HT1080 (cell line): Measurements from ENCODE around the gene FMN2. TPM values are rescaled to one million over a fixed set of nuclear protein-coding genes. Genes with fewer than 3 reads are reported as not detected.
"Not testable (repeated sequence)": the region's sequence is repeated elsewhere in the genome, so short reads cannot be mapped to it uniquely, and the experiment has no call there.

Experiments
- DNase-seq: peaks from one replicate; pipeline ENCODE4 v3.0.0-alpha.2; 2015; ENCODE audit warnings: low read depth
- total RNA-seq: library from RNA; depleted of rRNA; stranded (reverse); fragments of >200 nt; shearing (Covaris generic); gene quantifications from 2 replicates; pipeline ENCODE4 v1.2.3, GENCODE V29; 2014

FMN2 gene
- total RNA-seq, 1 experiment from 2014 or later: 1.3 TPM

DNA sequence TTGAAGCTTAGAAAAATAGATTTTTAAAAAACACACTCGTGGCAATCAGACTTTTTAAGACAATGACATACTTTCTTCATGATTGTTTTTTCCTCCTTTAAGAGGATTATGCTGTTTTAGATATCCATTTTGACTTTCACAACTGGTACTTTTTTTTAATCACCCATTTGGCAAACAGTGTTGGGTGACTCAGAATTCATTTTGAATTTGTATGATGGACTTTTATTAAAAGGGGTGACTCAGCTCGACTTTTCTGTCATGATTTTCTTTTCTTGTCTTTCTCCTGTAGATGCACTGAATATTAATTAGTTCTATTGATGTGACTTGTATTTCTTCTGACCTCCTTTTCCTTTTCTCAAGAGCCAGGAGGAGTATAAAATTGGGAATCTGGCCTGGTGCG, 44.7 kb downstream of the FMN2 start:
- peak; percentile 4 for DNase-seq

- no peak for DNase-seq
Observed at GRCh38 chr1:240138867-240139266, 47.2 kb downstream of the FMN2 start.

DNA sequence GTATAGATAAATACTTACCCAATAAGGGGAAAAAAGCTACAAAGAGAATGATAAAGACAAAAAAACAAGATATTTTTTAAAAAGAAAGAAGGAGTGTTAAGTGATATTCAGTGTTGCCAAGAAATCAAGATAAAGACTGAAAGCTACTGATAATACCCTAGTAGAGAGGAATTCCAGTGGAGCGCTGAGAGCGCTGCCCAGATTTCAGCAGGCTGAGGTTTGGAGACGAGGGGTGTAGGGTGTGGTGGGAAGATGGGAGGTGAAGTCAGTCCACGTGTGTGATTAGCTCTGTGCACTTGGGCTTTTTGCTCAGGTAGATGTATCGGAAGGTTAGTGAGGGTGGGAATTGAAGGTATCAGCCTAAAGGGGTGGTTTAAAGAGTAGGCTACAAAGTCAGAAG, 47.8 kb downstream of the FMN2 start:
- DNase-seq: no peak

DNA sequence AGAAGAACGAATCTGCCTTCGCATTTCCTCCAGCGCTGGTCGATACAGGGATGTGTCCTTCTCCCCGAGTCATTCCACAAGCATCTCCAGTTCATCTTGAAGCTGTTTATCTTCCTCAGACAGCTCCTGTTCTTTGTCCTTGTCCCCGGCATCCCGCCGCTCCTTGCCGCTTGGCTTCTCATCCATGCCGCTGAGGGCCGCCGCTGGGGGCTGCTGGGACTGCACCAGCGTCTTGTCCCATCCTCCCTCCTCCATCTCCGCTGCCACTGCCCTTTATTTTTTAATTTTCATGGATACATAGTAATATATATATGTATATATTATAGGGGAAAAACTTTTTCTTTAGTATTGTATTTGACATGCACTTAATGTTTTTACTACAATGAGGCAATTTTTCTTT, 53.4 kb downstream of the FMN2 start:
- DNase-seq: no peak

DNA sequence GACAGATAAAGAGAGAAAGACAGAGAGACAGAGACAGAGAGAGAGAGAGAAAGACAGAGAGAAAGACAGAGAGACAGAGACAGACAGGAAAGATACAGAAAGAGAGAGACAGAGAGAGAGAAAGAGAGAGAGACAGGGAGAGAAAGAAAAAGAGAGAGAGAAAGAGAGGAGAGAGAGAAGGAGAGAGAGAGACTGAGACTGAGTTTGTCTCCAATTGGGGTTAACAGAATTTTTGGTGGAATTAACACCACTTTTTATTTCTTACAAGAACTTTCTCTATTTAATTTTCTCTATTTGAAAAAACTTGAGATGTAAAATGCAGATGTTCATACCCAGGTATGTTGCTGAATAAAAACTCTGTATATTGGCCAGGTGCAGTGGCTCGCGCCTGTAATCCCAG, 56.6 kb downstream of the FMN2 start:
- DNase-seq: no peak

DNA sequence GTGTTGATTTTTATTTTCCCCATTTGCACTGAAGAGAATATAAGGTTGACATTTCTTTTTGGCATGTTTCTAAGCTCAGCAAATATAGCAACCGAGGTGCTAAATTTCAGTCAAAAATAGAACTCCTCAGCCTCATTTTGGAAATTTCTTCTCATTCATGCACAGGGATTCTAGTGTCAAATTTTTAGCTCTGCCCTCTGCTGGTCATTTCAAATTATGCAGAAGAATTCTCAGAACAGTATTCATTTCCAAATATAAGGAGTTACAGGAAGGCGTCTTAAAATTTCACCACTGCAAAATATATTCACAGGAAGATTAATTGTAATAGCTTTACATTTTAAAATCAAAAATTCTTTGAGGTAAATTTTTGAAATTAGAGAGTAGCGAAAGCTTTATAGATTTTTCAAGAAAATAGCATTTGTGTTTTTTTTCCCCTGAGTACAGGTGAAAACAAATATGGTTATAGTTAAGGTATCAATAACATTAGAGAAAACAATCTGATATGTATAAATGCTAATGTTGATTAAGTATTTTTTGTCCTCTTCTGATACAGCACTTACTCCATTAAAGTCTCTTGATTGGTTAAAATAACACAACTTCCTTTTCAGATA, 57.9 kb downstream of the FMN2 start:
- DNase-seq: peak; percentile 44

DNA sequence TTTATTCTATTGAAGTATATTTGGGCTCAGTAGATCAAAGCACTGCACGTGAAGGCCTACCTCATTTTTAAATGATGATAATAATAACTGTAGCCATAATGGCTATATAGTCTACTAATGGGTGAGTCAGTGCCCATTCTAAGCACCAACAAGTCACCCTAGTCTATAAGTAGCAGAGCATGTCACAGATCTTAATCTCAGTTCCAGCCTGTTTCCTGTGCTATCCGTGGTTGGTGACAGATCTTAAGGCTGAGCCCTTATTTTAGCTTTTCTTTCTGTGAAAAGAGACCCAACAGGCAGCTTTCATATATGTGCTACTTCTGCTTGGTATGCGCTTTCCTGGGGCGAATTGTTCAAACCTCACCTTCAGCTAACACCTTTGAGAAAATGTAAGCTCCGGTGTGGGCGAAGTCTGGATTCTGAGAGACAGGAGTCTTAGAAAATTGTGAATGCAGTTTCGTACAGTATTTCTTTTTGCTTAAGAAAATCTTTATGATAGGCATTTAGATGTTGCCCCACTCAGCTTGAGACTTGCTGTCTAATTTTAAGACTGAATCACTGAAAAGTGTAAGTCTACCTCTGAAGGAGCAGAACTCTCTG, 59.6 kb downstream of the FMN2 start:
- DNase-seq: no peak

DNA sequence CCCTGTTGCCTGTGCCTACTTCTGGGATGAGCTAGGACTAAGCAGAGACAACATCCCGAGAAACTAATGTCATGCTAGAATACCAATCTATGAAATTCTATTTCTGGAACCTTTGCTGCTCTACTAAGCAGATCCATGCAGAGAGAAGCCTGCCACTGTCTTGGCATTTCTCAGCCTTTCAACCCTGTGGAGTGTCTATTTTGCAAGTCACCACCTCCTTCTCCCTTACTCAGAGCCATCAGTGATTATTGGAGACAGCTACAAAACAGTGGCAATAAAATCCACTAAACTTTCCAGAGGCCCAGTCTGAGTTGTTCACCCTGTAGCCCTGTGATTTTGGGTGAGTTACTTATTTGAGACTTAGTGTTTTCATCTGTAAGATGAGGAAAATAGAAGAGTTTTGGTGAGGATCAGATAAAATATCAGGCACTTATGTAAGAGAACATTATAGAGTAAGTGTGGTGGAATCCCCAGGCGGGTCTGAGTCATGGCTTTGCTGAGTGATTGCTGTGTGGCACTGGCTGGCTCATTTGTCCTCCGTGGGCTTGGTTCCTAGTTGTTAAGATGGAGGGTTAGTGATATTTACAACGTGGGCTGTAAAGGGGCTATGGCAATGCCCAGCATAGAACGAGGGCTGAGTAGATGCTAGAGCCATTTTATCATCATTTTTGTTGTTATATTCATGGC, 61.1 kb downstream of the FMN2 start:
- peak; percentile 34 for DNase-seq

DNA sequence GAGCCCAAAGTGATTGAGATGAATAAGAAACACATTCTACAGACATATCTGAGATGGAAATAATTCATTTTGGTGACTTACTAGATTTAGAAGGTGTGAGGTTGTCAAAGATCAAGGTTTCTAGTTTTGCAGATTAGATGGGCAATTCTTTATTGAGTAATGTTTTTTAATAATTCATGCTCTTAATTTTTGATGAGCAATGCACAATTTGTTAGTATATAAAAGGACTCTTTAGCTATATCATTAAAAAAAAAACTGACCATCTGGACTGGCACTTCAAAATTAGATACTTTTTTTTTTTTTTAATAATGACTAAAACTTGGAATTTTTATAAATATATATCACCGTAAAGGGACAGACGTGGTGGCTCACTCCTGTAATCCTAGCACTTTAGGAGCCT, 63.9 kb downstream of the FMN2 start:
- no peak for DNase-seq

- DNase-seq: no peak
Observed at GRCh38 chr1:240164742-240165141, 73.1 kb downstream of the FMN2 start.

GRCh38 chr1:240169188-240169587, 77.5 kb downstream of the FMN2 start:
- peak; percentile 15 for DNase-seq

GRCh38 chr1:240170266-240170665, 78.6 kb downstream of the FMN2 start:
- DNase-seq: no peak

- no peak for DNase-seq
Observed at GRCh38 chr1:240170806-240171205, 79.1 kb downstream of the FMN2 start.

- no peak for DNase-seq
Observed at GRCh38 chr1:240171907-240172306, 80.2 kb downstream of the FMN2 start.

GRCh38 chr1:240173836-240174235, 82.2 kb downstream of the FMN2 start:
- DNase-seq: no peak

DNA sequence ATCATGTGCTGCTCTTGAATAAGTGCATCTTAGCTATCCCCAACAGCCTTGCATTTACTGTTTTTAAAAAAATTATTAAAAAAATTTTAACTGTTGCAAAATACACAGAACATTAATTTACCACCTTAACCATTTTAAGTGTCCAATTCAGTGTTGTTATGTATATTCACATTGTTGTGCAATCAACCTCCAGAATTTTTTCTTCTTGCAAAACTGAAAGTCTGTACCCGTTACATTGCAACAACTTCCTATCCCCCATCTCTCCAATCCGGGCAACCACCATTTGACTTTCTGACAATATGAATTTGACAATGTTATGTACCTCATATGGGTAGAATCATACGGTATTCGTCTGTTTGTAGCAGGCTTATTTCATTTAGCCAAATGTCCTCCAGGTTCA, 83.1 kb downstream of the FMN2 start:
- no peak for DNase-seq

- DNase-seq: no peak
Observed at GRCh38 chr1:240178366-240178765, 86.7 kb downstream of the FMN2 start.

- not testable (repeated sequence) for DNase-seq
Observed at GRCh38 chr1:240184682-240185081, 93.0 kb downstream of the FMN2 start.

- no peak for DNase-seq
Observed at GRCh38 chr1:240188139-240188538, 96.5 kb downstream of the FMN2 start.

- DNase-seq: peak; percentile 15
Observed at GRCh38 chr1:240189386-240189989, 97.8 kb downstream of the FMN2 start.

DNA sequence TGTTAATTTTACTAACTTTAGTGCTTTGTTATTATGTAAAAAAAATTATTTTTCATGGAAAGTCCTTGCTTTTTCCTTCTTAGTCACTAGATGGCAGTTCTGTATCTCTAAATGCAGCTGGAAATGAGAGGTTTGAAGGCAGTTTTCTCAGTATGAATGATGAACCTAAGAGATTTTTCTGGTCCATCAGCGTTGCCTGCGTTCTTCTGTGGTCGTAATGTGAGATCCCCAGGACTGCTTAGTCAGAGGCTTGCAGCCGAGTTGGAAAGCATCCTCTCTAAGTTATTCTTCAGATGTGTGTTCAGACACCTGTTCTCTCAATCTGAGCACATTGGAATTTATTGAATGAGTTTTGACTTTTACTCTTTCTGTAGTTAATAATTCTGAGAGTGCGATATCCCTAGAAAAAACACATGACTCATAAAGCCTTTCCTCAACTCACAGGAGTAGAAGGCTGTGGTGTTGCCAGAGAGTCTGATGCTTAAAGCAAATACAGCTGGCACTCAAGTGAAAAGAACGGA, 99.3 kb downstream of the FMN2 start:
- peak; percentile 90 for DNase-seq

GRCh38 chr1:240192851-240193250, 101.2 kb downstream of the FMN2 start:
- no peak for DNase-seq
